H1 (cell line): Measurements from ENCODE around the gene FPR3. TPM values are rescaled to one million over a fixed set of nuclear protein-coding genes. Genes with fewer than 3 reads are reported as not detected.

Experiments
- CTCF ChIA-PET: fragments of 300-600 bp; sonication (Branson Sonifier 250); formaldehyde crosslinking; loops from one replicate; lab custom pipeline; 2021; ENCODE audit not compliant: partially characterized antibody; lab: Charles Lee
- POLR2A ChIA-PET: fragments of 300-600 bp; sonication (Branson Sonifier 250); formaldehyde crosslinking; loops from one replicate; lab custom pipeline; 2021; ENCODE audit warnings: inconsistent platforms; ENCODE audit not compliant: partially characterized antibody; lab: Charles Lee
- DNase-seq, 2 experiments: peaks; one replicate each; pipeline versions ENCODE4 v3.0.0 to v3.0.0-alpha.2; 2010 to 2022; ENCODE audit warnings: low spot score in 2 of 2, low read depth in 1 of 2, mixed read lengths in 1 of 2
- FAIRE-seq: peaks from 2 replicates; lab custom pipeline; 2011; peaks lifted over from hg19 to GRCh38; lab: Jason Lieb, UNC
- H2AFZ ChIP-seq: 2 replicates; pipeline ENCODE4 v1.8.1; 2012; ENCODE audit warnings: low read length, inconsistent platforms
- H2AK5ac ChIP-seq: 2 replicates; pipeline ENCODE4 v1.6.1; 2013; ENCODE audit warnings: low read depth, low read length
- H2BK120ac ChIP-seq: replicated peaks from 2 replicates; pipeline ENCODE3; 2013; ENCODE audit warnings: low read depth, low read length, inconsistent platforms
- H2BK12ac ChIP-seq: 2 replicates; pipeline ENCODE4 v1.6.1; 2013; ENCODE audit warnings: low read depth, low read length
- H2BK15ac ChIP-seq: 2 replicates; pipeline ENCODE4 v1.6.1; 2013; ENCODE audit warnings: low read length
- H2BK20ac ChIP-seq: 2 replicates; pipeline ENCODE4 v1.6.1; 2013; ENCODE audit warnings: low read length
- H2BK5ac ChIP-seq: 2 replicates; pipeline ENCODE4 v1.6.1; 2013; ENCODE audit warnings: low read depth, low read length
- H3K14ac ChIP-seq: 2 replicates; pipeline ENCODE4 v1.6.1; 2013; ENCODE audit warnings: inconsistent platforms; ENCODE audit not compliant: insufficient read length
- H3K18ac ChIP-seq: 2 replicates; pipeline ENCODE4 v1.6.1; 2013; ENCODE audit warnings: low read length; ENCODE audit errors: extremely low read depth
- H3K23ac ChIP-seq: 2 replicates; pipeline ENCODE4 v1.6.1; 2013; ENCODE audit warnings: inconsistent platforms; ENCODE audit not compliant: insufficient read length
- H3K23me2 ChIP-seq: 2 replicates; pipeline ENCODE4 v1.6.1; 2013; ENCODE audit warnings: low read depth, low read length
- H3K27ac ChIP-seq: 2 replicates; pipeline ENCODE4 v1.6.1; 2011; ENCODE audit warnings: low read depth, low read length, inconsistent platforms
- H3K27me3 ChIP-seq, 4 experiments: replicated peaks in 1 of 4; 1 replicate in 1 of 4; 2 replicates in 3 of 4; pipeline versions ENCODE4 v1.6.1 to v1.8.1; 2011 to 2013; ENCODE audit warnings: low read length in 3 of 4, mild to moderate bottlenecking in 3 of 4, inconsistent platforms in 2 of 4, mixed read lengths in 2 of 4, moderate library complexity in 1 of 4; ENCODE audit not compliant: control insufficient read depth in 3 of 4, insufficient read depth in 3 of 4; ENCODE audit errors: extremely low read depth in 1 of 4
- H3K36me3 ChIP-seq, 4 experiments: 2 replicates each; pipeline versions ENCODE4 v1.6.1 to v1.8.1; 2011 to 2013; ENCODE audit warnings: mild to moderate bottlenecking in 4 of 4, low read length in 3 of 4, moderate library complexity in 2 of 4, control low read depth in 1 of 4, inconsistent platforms in 1 of 4; ENCODE audit not compliant: insufficient read depth in 4 of 4, control insufficient read depth in 2 of 4
- H3K4ac ChIP-seq: replicated peaks from 2 replicates; pipeline ENCODE3; 2013; ENCODE audit warnings: low read length, low read depth, mixed read lengths, inconsistent platforms; ENCODE audit not compliant: insufficient read length
- H3K4me1 ChIP-seq, 4 experiments: replicated peaks in 1 of 4; 1 replicate in 1 of 4; 2 replicates in 3 of 4; pipeline versions ENCODE4 v1.6.1 to v1.8.1; 2011 to 2013; ENCODE audit warnings: low read length in 3 of 4, inconsistent platforms in 2 of 4, mixed read lengths in 1 of 4; ENCODE audit not compliant: insufficient read depth in 4 of 4, control insufficient read depth in 3 of 4
- H3K4me2 ChIP-seq, 2 experiments: 2 replicates each; pipeline versions ENCODE4 v1.6.1 to v1.8.1; 2011 to 2013; ENCODE audit warnings: low read depth in 2 of 2, low read length in 2 of 2, control low read depth in 1 of 2, inconsistent platforms in 1 of 2, mild to moderate bottlenecking in 1 of 2; ENCODE audit not compliant: insufficient read depth in 1 of 2
- H3K4me3 ChIP-seq, 4 experiments: fragments of 200-600, 300-600 bp in 1 of 4; sonication (generic), shearing (Covaris generic), sonication (Bioruptor Twin) in 1 of 4; 2 replicates each; pipeline versions ENCODE4 v1.5.1 to v1.8.1; 2011 to 2016; ENCODE audit warnings: low read length in 4 of 4, low read depth in 3 of 4, control low read depth in 2 of 4, inconsistent platforms in 2 of 4, mild to moderate bottlenecking in 2 of 4, mixed read lengths in 1 of 4, moderate library complexity in 1 of 4; ENCODE audit not compliant: insufficient read depth in 2 of 4; ENCODE audit errors: extremely low read depth in 1 of 4
- H3K56ac ChIP-seq: replicated peaks from 2 replicates; pipeline ENCODE3; 2013; ENCODE audit warnings: low read depth, mild to moderate bottlenecking, mixed read lengths, low read length, inconsistent platforms; ENCODE audit not compliant: insufficient read length
- H3K79me1 ChIP-seq: 2 replicates; pipeline ENCODE4 v1.6.1; 2013; ENCODE audit warnings: low read depth, low read length, control low read depth
- H3K79me2 ChIP-seq, 2 experiments: 2 replicates each; pipeline versions ENCODE4 v1.6.1 to v1.8.1; 2012 to 2013; ENCODE audit warnings: low read length in 2 of 2, mild to moderate bottlenecking in 2 of 2, inconsistent platforms in 1 of 2; ENCODE audit not compliant: insufficient read depth in 2 of 2, control insufficient read depth in 1 of 2
- H3K9ac ChIP-seq, 4 experiments: replicated peaks in 1 of 4; 1 replicate in 1 of 4; 2 replicates in 3 of 4; pipeline versions ENCODE4 v1.6.1 to v1.8.1; 2011 to 2013; ENCODE audit warnings: low read depth in 3 of 4, low read length in 3 of 4, control low read depth in 2 of 4, mild to moderate bottlenecking in 2 of 4, moderate library complexity in 2 of 4, inconsistent platforms in 1 of 4; ENCODE audit errors: extremely low read depth in 1 of 4
- H3K9me3 ChIP-seq, 2 experiments: 2 replicates each; pipeline versions ENCODE4 v1.6.1 to v1.8.1; 2012 to 2013; ENCODE audit warnings: mild to moderate bottlenecking in 2 of 2, moderate library complexity in 2 of 2, control low read depth in 1 of 2, inconsistent platforms in 1 of 2, low read depth in 1 of 2, low read length in 1 of 2, mixed read lengths in 1 of 2; ENCODE audit not compliant: insufficient read depth in 2 of 2
- H4K20me1 ChIP-seq, 2 experiments: replicated peaks in 1 of 2; 2 replicates each; pipeline versions ENCODE3 to v1.8.1; 2011 to 2013; ENCODE audit warnings: inconsistent platforms in 2 of 2, low read length in 2 of 2, mild to moderate bottlenecking in 1 of 2; ENCODE audit not compliant: insufficient read depth in 2 of 2, control insufficient read depth in 1 of 2
- H4K5ac ChIP-seq: 2 replicates; pipeline ENCODE4 v1.6.1; 2013; ENCODE audit warnings: low read length, low read depth, mixed read lengths, inconsistent platforms; ENCODE audit not compliant: insufficient read length
- H4K8ac ChIP-seq: 2 replicates; pipeline ENCODE4 v1.8.0; 2013; ENCODE audit warnings: mild to moderate bottlenecking, moderate library complexity, low read length, inconsistent platforms; ENCODE audit not compliant: insufficient read depth; ENCODE audit errors: extremely low read depth
- H4K91ac ChIP-seq: replicated peaks from 2 replicates; pipeline ENCODE3; 2013; ENCODE audit warnings: low read length, mixed read lengths, inconsistent platforms; ENCODE audit not compliant: insufficient read length
- CBX8 ChIP-seq: fragments of 300-800, 300-1000 bp; sonication (generic); IDR thresholded peaks from 2 replicates; pipeline ENCODE4 v1.7.1; 2016; ENCODE audit warnings: low read depth, low read length, borderline replicate concordance
- CEBPB ChIP-seq: IDR thresholded peaks from 2 replicates; pipeline ENCODE4 v1.6.1; 2012; ENCODE audit warnings: low read depth, low read length
- EGR1 ChIP-seq: IDR thresholded peaks from 2 replicates; pipeline ENCODE4 v1.6.1; 2011; ENCODE audit warnings: low read depth, low read length, borderline replicate concordance
- EZH2 ChIP-seq: fragments of 200-600 bp; sonication (generic); IDR thresholded peaks from 2 replicates; pipeline ENCODE4 v1.7.1; 2012; ENCODE audit warnings: low read depth, mild to moderate bottlenecking, moderate library complexity, low read length, inconsistent platforms; ENCODE audit not compliant: severe bottlenecking
- GTF2F1 ChIP-seq: IDR thresholded peaks from 2 replicates; pipeline ENCODE4 v1.6.1; 2012; ENCODE audit warnings: low read depth, low read length, improper control_type of control experiment, borderline replicate concordance
- HDAC2 ChIP-seq, 2 experiments: fragments of 300-600 bp in 1 of 2; sonication (generic) in 1 of 2; IDR thresholded peaks; 2 replicates each; pipeline ENCODE4 v1.6.1; 2011 to 2012; ENCODE audit warnings: low read depth in 2 of 2, low read length in 2 of 2, mild to moderate bottlenecking in 2 of 2, moderate library complexity in 2 of 2, borderline replicate concordance in 1 of 2, inconsistent platforms in 1 of 2
- KDM1A ChIP-seq: fragments of 200-600, 300-600 bp; sonication (generic); IDR thresholded peaks from 2 replicates; pipeline ENCODE4 v1.7.1; 2016; ENCODE audit warnings: mild to moderate bottlenecking, low read length, borderline replicate concordance
- NANOG ChIP-seq: IDR thresholded peaks from 2 replicates; pipeline ENCODE4 v1.6.1; 2011; ENCODE audit warnings: low read length, low read depth, mild to moderate bottlenecking, inconsistent platforms; ENCODE audit not compliant: insufficient read depth, poor library complexity, severe bottlenecking
- SUZ12 ChIP-seq: fragments of 200-600 bp; sonication (generic); IDR thresholded peaks from 2 replicates; pipeline ENCODE4 v1.6.1; 2012; ENCODE audit warnings: mild to moderate bottlenecking, inconsistent platforms, low read length, moderate library complexity, mixed read lengths
- WGBS, 2 experiments: shearing (Covaris generic) in 1 of 2; methylation state at CpG; one replicate each; pipeline versions ENCODE4 v1.1.6 to v1.1.7; 2013 to 2015; ENCODE audit warnings: low lambda C conversion rate in 2 of 2, mixed read lengths in 2 of 2, inconsistent platforms in 1 of 2, low coverage in 1 of 2, missing lambda C conversion rate in 1 of 2; ENCODE audit not compliant: insufficient replicate concordance in 2 of 2, insufficient coverage in 1 of 2, insufficient read length in 1 of 2; ENCODE audit errors: extremely low coverage in 1 of 2, missing lambda C conversion rate in 1 of 2; 5-methylcytosine and 5-hydroxymethylcytosine counted together
- polyA plus RNA-seq, 7 experiments: library from polyadenylated mRNA; depleted of rRNA in 3 of 7; stranded (reverse) in 5 of 7; unstranded in 2 of 7; fragments of >200 nt in 5 of 7; fragments of 200-250 nt in 2 of 7; gene quantifications; 1 replicate in 5 of 7; 2 replicates in 1 of 7; 4 replicates in 1 of 7; pipeline versions ENCODE4 v1.2.1 to v1.2.3, GENCODE V29; 2011 to 2013; ENCODE audit warnings: missing spikeins in 2 of 7, mixed read lengths in 2 of 7
- total RNA-seq: library from RNA; stranded (reverse); fragmentation: NEBNext Ultra II Directional; extraction: Animal tissue kit (Norgen Biotek cat#: 25700); gene quantifications from 2 replicates; pipeline ENCODE4 v1.2.1, GENCODE V29; 2021
- TF ChIP-seq, protein P1 (sequence below): IDR thresholded peaks from 2 replicates; pipeline ENCODE4 v1.6.1; 2012; ENCODE audit warnings: inconsistent platforms

Gene FPR3
- total and polyA plus RNA-seq, 2 of the 8 experiments (the other 6 are each of a cell fraction or from before 2014, with no cell fraction given) = not detected

DNA sequence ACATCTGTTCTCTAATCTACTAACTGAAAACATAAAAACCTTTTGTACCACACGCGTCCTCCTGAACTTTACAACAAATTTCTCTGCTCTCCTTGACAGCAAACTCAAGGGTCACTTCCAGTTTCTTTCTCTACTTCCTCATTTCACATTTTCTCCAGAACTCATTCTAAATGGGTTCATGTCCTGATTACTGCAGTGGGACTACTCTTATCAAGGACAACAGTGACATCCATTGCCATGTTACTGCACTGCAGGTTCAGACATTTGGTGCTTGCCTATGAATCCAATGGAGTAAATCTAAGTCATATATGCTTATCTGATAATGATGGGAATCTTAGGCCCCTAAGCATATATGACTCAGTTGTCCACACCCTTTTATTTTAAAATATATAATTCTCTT lies 35.3 kb downstream of the FPR3 start:
- Histone ChIP-seq H2BK12ac (no peak overlapping the region), H3K23ac (no peak overlapping the region), H3K9ac (no peak overlapping the region), H3K4me2 (no peak overlapping the region), H3K4ac (no peak overlapping the region), H2AFZ (no peak overlapping the region), H3K9me3 (peaks cover 38 to 42% of the 10 kb centered on the region in 2 experiments), H2BK20ac (no peak overlapping the region), H4K8ac (no peak overlapping the region), H4K91ac (no peak overlapping the region), H4K20me1 (no peaks in the 10 kb centered on the region), H3K79me2 (no peaks in the 10 kb centered on the region), H2BK15ac (no peak overlapping the region), H3K27ac (no peak overlapping the region), H3K27me3 (no peaks in the 10 kb centered on the region), H4K5ac (no peak overlapping the region), H3K23me2 (0 out of 2 replicates have a peak, but pooled peaks cover 2% of the 10 kb centered on the region), H3K4me3 (no peak overlapping the region), H3K14ac (no peak overlapping the region), H3K56ac (no peak overlapping the region), H3K4me1 (no peaks in the 10 kb centered on the region), H3K36me3 (no peaks in the 10 kb centered on the region), H3K79me1 (no peaks in the 10 kb centered on the region), H2AK5ac (no peak overlapping the region), H3K18ac (no peak overlapping the region), H2BK5ac (no peak overlapping the region), H2BK120ac (no peak overlapping the region)
- no peak for DNase-seq
- POLR2A ChIA-PET = no interaction called here
- 94% methylated on average over 2 of the region's 2 CpGs; no CpG with 5 or more reads in 1 of the 2 experiments for WGBS, 2 experiments
- no peak for FAIRE-seq
- CTCF ChIA-PET = no interaction called here
- TF ChIP-seq HDAC2 (IDR thresholded peaks at IDR 0.05; ENCODE audit: borderline replicate concordance in 1 of 2, low read depth in 2 of 2, low read length in 2 of 2) (no peak), EZH2 (no peak), EGR1 (no peak), CEBPB (no peak), SUZ12 (no peak), GTF2F1 (no peak), KDM1A (no peak), NANOG (no peak), CBX8 (no peak)
- TF ChIP-seq, protein P1, sequence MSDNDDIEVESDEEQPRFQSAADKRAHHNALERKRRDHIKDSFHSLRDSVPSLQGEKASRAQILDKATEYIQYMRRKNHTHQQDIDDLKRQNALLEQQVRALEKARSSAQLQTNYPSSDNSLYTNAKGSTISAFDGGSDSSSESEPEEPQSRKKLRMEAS = no peak
